ENCODE measurements around the gene EXTL2.

The EXTL2 gene

GRCh38 chr1:100907887-100908286, 13.2 kb upstream of the EXTL2 start:
- Histone ChIP-seq H3K9me3 (ENCODE audit: severe bottlenecking) (no peaks in the 10 kb centered on the region), H3K27ac (no peak overlapping the region), H3K4me3 (ENCODE audit: low read depth, low read length) (no peak overlapping the region), H3K27me3 (ENCODE audit: insufficient read depth, low read depth, severe bottlenecking) (no peaks in the 10 kb centered on the region), H3K36me3 (peaks cover 17% of the 10 kb centered on the region)
- TF ChIP-seq CTCF (IDR thresholded peaks at IDR 0.05; ENCODE audit: low read depth, low read length) = no peak
- DNase-seq = no peak

- peaks cover 6% of the 10 kb centered on the region for H3K36me3 ChIP-seq
These were observed 10.5 kb upstream of the EXTL2 start for GRCh38 chr1:100905181-100905580.

GRCh38 chr1:100904528-100904927, 9.9 kb upstream of the EXTL2 start:
- Histone ChIP-seq H3K27ac (no peak overlapping the region), H3K27me3 (ENCODE audit: insufficient read depth, low read depth, severe bottlenecking) (no peaks in the 10 kb centered on the region), H3K4me3 (ENCODE audit: low read depth, low read length) (no peak overlapping the region), H3K36me3 (peaks cover 7% of the 10 kb centered on the region), H3K9me3 (ENCODE audit: severe bottlenecking) (no peaks in the 10 kb centered on the region)
- DNase-seq = no peak
- no peak for TF ChIP-seq CTCF (IDR thresholded peaks at IDR 0.05; ENCODE audit: low read depth, low read length)

More at GRCh38 chr1:100905181-100905580, 10.5 kb upstream of the EXTL2 start:
- no peak for TF ChIP-seq CTCF (IDR thresholded peaks at IDR 0.05; ENCODE audit: low read depth, low read length)
- DNase-seq = no peak
- Histone ChIP-seq H3K9me3 (ENCODE audit: severe bottlenecking) (no peaks in the 10 kb centered on the region), H3K4me3 (ENCODE audit: low read depth, low read length) (no peak overlapping the region), H3K27ac (no peak overlapping the region), H3K27me3 (ENCODE audit: insufficient read depth, low read depth, severe bottlenecking) (no peaks in the 10 kb centered on the region)

GRCh38 chr1:100903777-100904176, 9.1 kb upstream of the EXTL2 start:
- no peak for DNase-seq
- Histone ChIP-seq H3K27ac (no peak overlapping the region), H3K4me3 (ENCODE audit: low read depth, low read length) (no peak overlapping the region), H3K36me3 (peaks cover 9% of the 10 kb centered on the region), H3K27me3 (ENCODE audit: insufficient read depth, low read depth, severe bottlenecking) (no peaks in the 10 kb centered on the region), H3K9me3 (ENCODE audit: severe bottlenecking) (no peaks in the 10 kb centered on the region)
- TF ChIP-seq CTCF (IDR thresholded peaks at IDR 0.05; ENCODE audit: low read depth, low read length) = no peak

GRCh38 chr1:100902365-100902764, 7.7 kb upstream of the EXTL2 start:
- no peak for DNase-seq
- Histone ChIP-seq H3K4me3 (ENCODE audit: low read depth, low read length) (no peak overlapping the region), H3K27ac (no peak overlapping the region), H3K9me3 (ENCODE audit: severe bottlenecking) (no peaks in the 10 kb centered on the region), H3K27me3 (ENCODE audit: insufficient read depth, low read depth, severe bottlenecking) (no peaks in the 10 kb centered on the region), H3K36me3 (peaks cover 9% of the 10 kb centered on the region)
- no peak for TF ChIP-seq CTCF (IDR thresholded peaks at IDR 0.05; ENCODE audit: low read depth, low read length)

GRCh38 chr1:100896481-100896982, 1.9 kb upstream of the EXTL2 start:
- DNase-seq = peak; percentile 9
- Histone ChIP-seq H3K36me3 (peaks cover 12% of the 10 kb centered on the region), H3K27ac (peak overlapping the region; percentile 67), H3K4me3 (ENCODE audit: low read depth, low read length) (peak overlapping the region; percentile 86), H3K9me3 (ENCODE audit: severe bottlenecking) (no peaks in the 10 kb centered on the region), H3K27me3 (ENCODE audit: insufficient read depth, low read depth, severe bottlenecking) (no peaks in the 10 kb centered on the region)
- no peak for TF ChIP-seq CTCF (IDR thresholded peaks at IDR 0.05; ENCODE audit: low read depth, low read length)

Measured in WERI-Rb-1 (cell line).